Measurements from ENCODE around the gene FTO. TPM values are rescaled to one million over a fixed set of nuclear protein-coding genes. Genes with fewer than 3 reads are reported as not detected.

FTO gene
- total RNA-seq, 4 donors from 2014 or later, result 98.1 to 127 (median 109) TPM

DNA sequence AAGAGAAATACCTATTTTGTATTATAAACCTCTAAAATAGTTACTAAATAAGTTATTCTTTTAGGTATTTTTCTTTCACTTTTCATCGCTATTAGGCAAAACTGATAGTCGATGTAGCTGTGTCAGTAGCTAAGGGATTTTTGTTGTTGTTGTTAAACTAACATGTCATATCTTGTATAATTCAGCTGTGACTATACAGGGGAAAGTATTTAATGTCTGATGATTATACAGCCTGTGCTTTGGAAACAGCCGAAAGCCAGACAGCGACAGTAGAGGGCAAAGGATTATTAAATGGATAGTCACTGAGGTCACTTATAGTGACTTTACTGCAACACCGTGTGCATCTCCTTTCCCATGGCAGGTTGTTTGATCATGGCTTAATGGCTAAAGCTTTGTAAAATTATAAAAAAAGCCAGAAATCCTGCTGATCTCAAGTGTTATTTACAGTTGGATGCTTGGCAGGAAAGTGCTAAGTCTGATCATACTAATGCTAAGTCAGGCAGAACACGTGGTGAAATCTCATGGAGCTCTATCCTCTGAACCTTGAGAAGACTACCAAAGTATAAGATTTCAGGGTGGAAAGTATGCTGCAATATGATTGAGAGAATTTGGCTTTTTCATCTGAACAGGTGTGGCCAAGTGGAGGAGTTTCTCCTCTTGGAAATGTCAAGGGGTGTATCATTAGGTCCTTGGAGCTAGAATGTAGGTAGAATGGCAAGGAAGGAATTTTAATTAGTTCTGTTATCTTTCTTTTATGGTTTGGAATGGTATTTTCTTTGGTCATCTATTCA, 88.4 kb downstream of the FTO start:
- no peak for DNase-seq (ENCODE audit: low spot score in 2 of 2)
- Histone ChIP-seq H3K27ac (no peak overlapping the region), H3K27me3 (no peaks in the 10 kb centered on the region), H3K4me1 (peaks cover 0 to 45% (median 7%) of the 10 kb centered on the region in 4 donors), H3K4me3 (no peak overlapping the region), H3K36me3 (no peaks in the 10 kb centered on the region), H3K9me3 (no peaks in the 10 kb centered on the region)
- 82 to 86% methylated on average over 6 of the region's 6 CpGs for WGBS, 2 donors
- TF ChIP-seq EP300 (IDR thresholded peaks at IDR 0.05), result no peak
- no peak for TF ChIP-seq POLR2A (IDR thresholded peaks at IDR 0.05)

DNA sequence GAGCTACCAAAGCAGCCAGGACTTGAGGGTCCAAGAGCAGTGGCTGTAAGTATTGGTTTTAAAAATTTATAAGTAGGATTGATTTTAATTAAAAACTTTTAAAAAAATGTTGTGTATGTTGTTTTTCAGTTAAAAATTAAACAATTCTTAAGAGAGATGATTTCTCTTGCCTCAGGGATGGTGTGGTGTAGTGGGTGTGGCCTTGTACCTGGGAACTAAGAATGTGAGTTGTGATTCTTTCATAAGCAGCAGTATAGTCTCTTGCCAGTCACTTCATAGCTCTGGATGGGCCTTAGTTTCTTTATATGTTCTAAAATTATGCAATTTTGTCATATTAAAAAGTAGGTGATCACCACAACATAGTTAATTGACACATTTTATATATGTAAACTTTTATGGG, 99.5 kb downstream of the FTO start:
- H3K27me3 ChIP-seq, result no peaks in the 10 kb centered on the region
- no peak overlapping the region for H3K27ac ChIP-seq
- peaks cover 0 to 13% (median 3%) of the 10 kb centered on the region in 4 donors for H3K9me3 ChIP-seq
- no peak for TF ChIP-seq POLR2A (IDR thresholded peaks at IDR 0.05)
- no peak for TF ChIP-seq EP300 (IDR thresholded peaks at IDR 0.05)
- no peak for TF ChIP-seq CTCF (IDR thresholded peaks at IDR 0.05)
- H3K4me3 ChIP-seq, result no peak overlapping the region
- H3K36me3 ChIP-seq, result no peaks in the 10 kb centered on the region
- no peak for DNase-seq (ENCODE audit: low spot score in 2 of 2)
- H3K4me1 ChIP-seq, result peaks cover 0 to 19% (median 0%) of the 10 kb centered on the region in 4 donors

DNA sequence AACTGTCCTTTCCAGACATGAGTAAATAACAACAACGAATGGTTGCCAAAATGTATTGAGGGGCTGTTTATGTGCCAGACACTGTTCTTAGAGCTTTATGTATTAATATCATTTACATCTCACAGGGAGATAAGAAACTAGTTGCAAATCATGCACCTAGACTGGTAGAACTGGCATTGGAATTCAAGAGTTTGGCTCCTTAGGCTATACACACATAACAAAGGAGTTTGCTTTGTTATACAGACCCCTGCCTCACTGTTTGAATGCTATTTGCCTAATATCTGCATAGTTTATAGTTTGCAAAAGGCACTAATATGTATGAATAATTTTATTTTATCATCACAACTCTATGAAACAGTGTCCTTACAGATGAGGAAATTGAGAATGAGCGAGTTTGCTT, 100.0 kb downstream of the FTO start:
- Histone ChIP-seq H3K27ac (no peak overlapping the region), H3K4me3 (no peak overlapping the region), H3K9me3 (peaks cover 0 to 13% (median 3%) of the 10 kb centered on the region in 4 donors), H3K4me1 (peaks cover 0 to 24% (median 0%) of the 10 kb centered on the region in 4 donors), H3K36me3 (no peaks in the 10 kb centered on the region), H3K27me3 (no peaks in the 10 kb centered on the region)
- 84 to 87% methylated on average over 2 of the region's 2 CpGs for WGBS, 2 donors
- DNase-seq (ENCODE audit: low spot score in 2 of 2), result no peak
- TF ChIP-seq EP300 (IDR thresholded peaks at IDR 0.05), result no peak
- TF ChIP-seq POLR2A (IDR thresholded peaks at IDR 0.05), result no peak
- TF ChIP-seq CTCF (IDR thresholded peaks at IDR 0.05), result no peak

GRCh38 chr16:53804467-53804866, 100.5 kb downstream of the FTO start:
- TF ChIP-seq POLR2A (IDR thresholded peaks at IDR 0.05) (no peak), EP300 (IDR thresholded peaks at IDR 0.05) (no peak)
- Histone ChIP-seq H3K36me3 (no peaks in the 10 kb centered on the region), H3K27me3 (no peaks in the 10 kb centered on the region), H3K27ac (no peak overlapping the region), H3K9me3 (peaks cover 0 to 12% (median 3%) of the 10 kb centered on the region in 4 donors), H3K4me3 (no peak overlapping the region), H3K4me1 (peaks cover 0 to 29% (median 0%) of the 10 kb centered on the region in 4 donors)
- DNase-seq (ENCODE audit: low spot score in 2 of 2), result no peak
- 89 to 94% methylated on average over 7 of the region's 7 CpGs for WGBS, 2 donors

GRCh38 chr16:53805113-53805512, 101.2 kb downstream of the FTO start:
- WGBS, 2 donors, result 95% methylated on average over 2 of the region's 2 CpGs
- Histone ChIP-seq H3K9me3 (peaks cover 0 to 5% (median 3%) of the 10 kb centered on the region in 4 donors), H3K27me3 (no peaks in the 10 kb centered on the region), H3K4me1 (peaks cover 0 to 32% (median 0%) of the 10 kb centered on the region in 4 donors), H3K36me3 (no peaks in the 10 kb centered on the region), H3K27ac (no peak overlapping the region), H3K4me3 (no peak overlapping the region)
- no peak for TF ChIP-seq EP300 (IDR thresholded peaks at IDR 0.05)
- TF ChIP-seq POLR2A (IDR thresholded peaks at IDR 0.05), result no peak
- no peak for TF ChIP-seq CTCF (IDR thresholded peaks at IDR 0.05)
- DNase-seq (ENCODE audit: low spot score in 2 of 2), result no peak

DNA sequence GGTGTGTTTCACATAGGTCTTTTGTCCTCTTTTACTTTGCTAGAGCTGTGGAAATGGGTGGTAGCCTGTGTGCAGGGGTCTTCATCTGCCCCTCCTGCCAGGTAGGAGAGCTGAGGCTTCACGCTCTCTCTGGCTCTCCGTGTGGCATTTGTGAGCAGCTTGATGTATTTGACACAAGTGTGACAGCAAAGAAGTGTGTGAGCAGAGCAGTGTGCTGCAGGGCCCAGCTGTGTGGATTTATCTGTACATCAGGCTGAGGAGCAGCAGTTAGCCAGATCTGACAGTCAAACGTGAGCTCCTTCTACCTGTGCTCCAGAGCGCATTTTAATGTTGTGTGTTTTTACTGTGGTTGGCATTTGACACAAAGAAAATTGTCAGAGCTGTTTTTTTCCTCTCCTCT, 101.8 kb downstream of the FTO start:
- H3K27ac ChIP-seq, result no peak overlapping the region
- no peak for DNase-seq (ENCODE audit: low spot score in 2 of 2)
- no peaks in the 10 kb centered on the region for H3K27me3 ChIP-seq
- TF ChIP-seq EP300 (IDR thresholded peaks at IDR 0.05) (no peak), POLR2A (IDR thresholded peaks at IDR 0.05) (no peak), CTCF (IDR thresholded peaks at IDR 0.05) (no peak)
- peaks cover 0 to 3% (median under 1%) of the 10 kb centered on the region in 4 donors for H3K9me3 ChIP-seq
- no peak overlapping the region for H3K4me3 ChIP-seq
- peaks cover 0 to 34% (median 0%) of the 10 kb centered on the region in 4 donors for H3K4me1 ChIP-seq
- H3K36me3 ChIP-seq, result peaks cover 0 to 4% (median 0%) of the 10 kb centered on the region in 3 donors
- 72 to 76% methylated on average over 4 of the region's 4 CpGs for WGBS, 2 donors

All from tibial nerve (tissue), 4 donors.